Activated naive CD4-positive, alpha-beta T cell (primary cell): ENCODE measurements around the gene RPAP2.
"Not testable (repeated sequence)": the region's sequence is repeated elsewhere in the genome, so short reads cannot be mapped to it uniquely, and the experiment has no call there.

Experiments used
- DNase-seq, 4 experiments: peaks; one replicate each; lab custom pipeline; 2025; lab: John Stamatoyannopoulos, UW

RPAP2 gene

GRCh38 chr1:92376345-92376744, 77.5 kb downstream of the RPAP2 start:
- DNase-seq = no peak

DNA sequence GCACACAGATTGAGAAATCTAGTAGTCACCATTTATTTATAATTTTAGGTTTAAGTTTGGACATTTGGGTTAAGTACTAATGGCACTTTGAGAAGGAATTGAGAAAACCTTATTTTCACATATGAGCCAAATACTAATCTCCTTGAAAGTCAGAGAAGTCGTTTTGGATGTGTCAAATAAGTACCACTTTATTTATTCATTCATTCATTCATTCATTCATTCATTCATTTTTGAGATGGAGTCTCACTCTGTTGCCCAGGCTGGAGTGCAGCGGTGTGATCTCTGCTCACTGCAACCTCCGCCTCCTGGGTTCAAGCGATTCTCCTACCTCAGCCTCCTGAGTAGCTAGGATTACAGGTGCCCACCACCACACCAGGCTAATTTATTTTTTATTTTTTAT, 79.1 kb downstream of the RPAP2 start:
- DNase-seq = not testable (repeated sequence)

DNA sequence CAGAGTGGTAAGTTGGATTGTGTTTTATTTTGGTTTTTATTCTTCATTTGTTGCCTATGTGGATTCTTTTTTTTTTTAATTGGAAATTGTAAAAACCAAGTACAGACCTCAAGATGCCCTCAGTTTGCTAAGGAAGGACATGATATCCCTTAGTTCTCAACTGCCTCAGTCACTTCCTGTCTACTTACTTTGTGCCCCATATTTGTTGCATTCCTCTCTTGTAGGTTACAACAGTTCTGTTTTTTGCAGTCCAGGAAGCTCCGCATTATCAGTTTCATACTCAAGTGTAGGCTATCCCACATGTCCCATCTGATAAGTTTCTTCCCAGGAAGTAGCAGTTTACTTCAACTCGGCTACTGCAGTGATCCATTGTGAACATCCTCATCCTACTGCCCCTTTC, 82.0 kb downstream of the RPAP2 start:
- DNase-seq = no peak

- DNase-seq = not testable (repeated sequence)
These were observed 95.1 kb downstream of the RPAP2 start for GRCh38 chr1:92393966-92394365.

DNA sequence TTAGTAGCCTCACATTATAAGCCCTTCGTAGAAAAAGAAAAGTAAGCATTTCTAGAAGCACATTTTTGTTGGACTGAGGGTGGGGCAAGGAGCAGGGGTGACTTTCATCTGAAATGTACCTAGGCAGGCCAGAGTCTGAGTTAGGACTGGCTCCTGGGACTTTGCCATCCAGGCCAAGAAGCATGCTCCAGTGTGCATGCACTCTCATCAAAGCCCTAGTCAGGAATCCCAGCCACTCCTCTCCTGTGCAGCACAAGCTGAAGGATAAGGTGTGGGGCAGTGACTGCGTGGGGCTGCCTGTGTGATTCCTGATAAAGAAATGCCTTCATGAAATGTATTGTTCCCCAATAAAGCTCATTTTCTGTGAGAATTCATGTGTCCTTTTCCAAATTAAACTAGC, 99.7 kb downstream of the RPAP2 start:
- DNase-seq = no peak

DNA sequence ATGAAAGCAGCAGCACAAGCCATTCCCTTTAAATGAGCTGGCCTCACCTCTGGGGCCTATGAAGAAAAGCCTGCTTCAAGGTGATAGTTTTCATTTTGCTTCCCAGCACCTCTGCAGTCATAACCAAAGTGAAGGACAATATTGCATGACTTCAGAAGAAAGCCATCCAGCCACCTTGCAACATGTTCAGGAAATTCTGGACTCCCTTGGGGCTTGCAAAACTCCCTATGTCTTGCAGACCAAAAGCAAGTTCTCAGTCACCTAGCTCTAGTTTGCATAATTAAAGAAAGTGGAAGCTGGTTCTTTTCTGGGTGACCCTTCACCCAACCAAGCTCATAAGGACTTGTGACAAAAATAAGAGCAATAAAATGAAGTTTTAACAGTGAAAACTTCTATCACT, 100.2 kb downstream of the RPAP2 start:
- no peak for DNase-seq

GRCh38 chr1:92404661-92405060, 105.8 kb downstream of the RPAP2 start:
- no peak for DNase-seq

DNA sequence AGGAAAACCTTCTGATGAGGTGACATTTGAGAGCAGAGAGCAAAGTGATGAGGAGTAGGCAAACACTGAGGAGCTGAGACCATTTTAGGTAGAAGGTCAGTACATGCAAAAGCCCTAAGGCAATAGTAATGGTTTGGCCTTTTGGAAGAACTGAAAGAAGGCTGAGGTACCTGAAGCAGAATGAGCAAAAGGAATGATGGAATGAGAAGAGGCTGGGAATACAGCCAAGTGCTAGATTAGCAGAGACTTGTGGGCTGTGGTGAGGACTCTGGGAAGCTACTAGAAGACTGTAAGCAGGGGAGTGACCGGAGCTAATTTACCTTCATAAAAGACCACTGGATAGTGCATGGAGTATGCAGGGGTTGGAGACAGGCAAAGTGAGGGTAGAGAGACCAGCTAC, 110.0 kb downstream of the RPAP2 start:
- DNase-seq = no peak

GRCh38 chr1:92409946-92410549, 111.2 kb downstream of the RPAP2 start:
- no peak for DNase-seq

GRCh38 chr1:92410706-92411105, 111.8 kb downstream of the RPAP2 start:
- DNase-seq = peak in 1 of 4 experiments; percentile 4

DNA sequence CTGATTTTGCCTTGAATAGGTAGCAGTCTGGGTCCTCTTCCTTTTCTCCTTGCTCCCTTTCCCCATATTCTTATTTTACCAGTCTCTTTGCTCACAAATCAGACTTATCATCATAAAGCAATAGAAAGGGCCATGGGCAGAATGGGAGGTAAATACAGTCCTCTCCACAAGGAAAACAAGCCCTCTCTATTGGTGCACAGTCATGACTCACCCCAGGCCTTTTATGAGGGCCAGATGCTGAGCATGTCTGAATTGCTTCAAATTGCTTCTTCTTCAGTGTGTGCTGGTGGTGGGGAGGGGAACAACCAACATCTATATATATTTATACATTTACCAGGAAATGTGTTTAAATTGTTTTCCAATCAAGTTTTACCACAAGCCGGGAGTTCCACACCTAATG, 112.7 kb downstream of the RPAP2 start:
- no peak for DNase-seq

DNA sequence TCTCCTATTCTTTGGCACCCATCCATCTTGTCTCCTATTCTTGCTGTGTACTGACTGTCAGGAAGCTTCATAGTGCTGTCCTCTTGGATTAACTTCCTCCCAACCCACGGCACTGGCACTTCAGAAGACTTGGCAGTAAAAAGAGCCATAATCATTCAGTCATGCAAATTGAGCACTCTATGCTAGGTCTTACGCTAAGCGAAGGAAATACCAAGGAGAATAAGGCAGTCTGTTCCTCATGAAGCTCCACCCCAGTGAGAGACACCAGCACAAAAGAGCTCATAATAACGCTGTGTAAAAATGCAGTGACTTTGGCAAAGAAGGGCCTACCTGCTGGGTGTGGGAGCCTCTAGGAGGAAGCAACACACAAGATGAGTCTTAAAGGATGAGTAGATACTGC, 120.8 kb downstream of the RPAP2 start:
- no peak for DNase-seq

GRCh38 chr1:92424381-92424780, 125.5 kb downstream of the RPAP2 start:
- no peak for DNase-seq

GRCh38 chr1:92425617-92426016, 126.8 kb downstream of the RPAP2 start:
- no peak for DNase-seq

GRCh38 chr1:92430030-92430429, 131.2 kb downstream of the RPAP2 start:
- DNase-seq = no peak

- not testable (repeated sequence) for DNase-seq
These were observed 135.7 kb downstream of the RPAP2 start for GRCh38 chr1:92434572-92434971.

DNA sequence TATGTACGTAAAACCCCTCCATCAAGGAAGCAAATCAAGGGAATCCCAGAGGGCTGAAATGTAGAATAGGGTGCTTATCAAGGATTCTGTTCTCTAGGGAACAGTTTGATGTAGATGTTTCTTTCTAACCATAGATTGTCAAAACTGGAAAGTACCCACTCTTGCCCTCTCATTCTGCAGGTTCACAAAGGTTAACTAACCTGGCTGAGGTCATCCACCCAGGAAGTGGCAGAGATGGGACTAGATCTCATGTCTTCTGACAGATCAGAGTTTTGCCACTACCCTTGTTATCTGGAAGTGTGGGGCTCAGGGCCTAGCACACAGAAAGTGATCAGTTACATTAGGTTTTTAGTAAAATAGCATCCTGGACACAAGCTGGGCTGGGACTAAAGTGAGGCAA, 140.4 kb downstream of the RPAP2 start:
- no peak for DNase-seq

DNA sequence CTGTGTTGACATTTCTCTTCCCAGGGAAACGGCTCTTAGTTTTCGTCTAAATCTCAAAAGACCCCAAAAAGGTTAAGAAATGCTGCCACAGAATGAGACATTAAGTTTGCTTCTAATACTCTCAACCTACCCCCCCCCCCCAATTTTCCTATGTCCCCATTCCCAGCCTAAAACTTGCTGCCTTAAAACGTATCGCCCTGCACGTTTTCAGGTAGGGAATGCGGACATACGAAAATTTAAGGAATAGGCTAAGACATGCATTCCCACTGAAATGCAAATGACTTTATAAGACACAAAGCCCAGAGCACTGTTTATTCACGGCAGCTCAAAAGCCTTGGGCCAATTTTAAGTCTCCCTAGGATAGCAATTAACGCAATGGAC, 142.4 kb downstream of the RPAP2 start:
- DNase-seq = no peak

- DNase-seq = no peak
These were observed 143.0 kb downstream of the RPAP2 start for GRCh38 chr1:92441697-92442342.

DNA sequence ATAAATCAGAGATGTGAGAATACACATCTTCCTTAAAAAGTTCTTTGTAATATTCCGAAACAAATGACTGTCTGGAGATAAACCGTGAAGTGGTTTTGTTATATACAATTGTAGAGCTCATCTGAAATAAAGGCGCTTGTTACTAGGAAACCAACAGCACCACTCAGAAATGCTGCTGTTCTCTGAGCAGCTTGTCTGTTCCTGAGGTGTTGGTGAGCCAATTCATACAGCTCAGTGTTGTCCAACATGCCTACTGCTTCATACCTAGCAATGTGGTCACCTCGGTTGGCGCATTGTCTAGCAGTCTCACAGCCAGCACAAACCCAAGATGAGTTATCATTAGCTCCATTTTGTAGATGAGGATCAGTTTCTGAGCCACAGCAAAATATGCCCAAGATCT, 143.5 kb downstream of the RPAP2 start:
- no peak for DNase-seq

DNA sequence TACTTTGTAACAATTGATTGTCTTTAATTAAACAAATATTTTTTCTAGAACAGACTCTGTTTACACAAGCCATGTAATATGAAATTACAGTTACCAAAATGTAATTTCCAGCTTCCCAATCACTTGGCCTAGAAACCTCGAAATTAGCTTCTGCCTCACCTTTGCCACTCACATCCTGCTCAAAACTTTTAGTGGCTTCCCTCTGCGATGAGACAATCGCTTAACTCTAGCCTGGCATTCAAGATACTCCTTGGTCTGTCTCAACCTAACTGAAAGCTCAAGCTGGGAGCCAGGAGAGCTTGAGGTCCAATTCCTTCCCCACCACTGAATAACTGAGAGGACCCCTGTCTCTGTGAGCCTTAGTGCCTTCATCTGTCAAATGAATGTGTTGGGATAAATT, 145.0 kb downstream of the RPAP2 start:
- no peak for DNase-seq

- no peak for DNase-seq
These were observed 145.5 kb downstream of the RPAP2 start for GRCh38 chr1:92444351-92444750.

GRCh38 chr1:92445865-92446264, 147.0 kb downstream of the RPAP2 start:
- DNase-seq = no peak

- no peak for DNase-seq
These were observed 147.7 kb downstream of the RPAP2 start for GRCh38 chr1:92446546-92446945.
